Neural progenitor cell (in vitro differentiated cells): ENCODE measurements around the gene UNG. TPM values are rescaled to one million over a fixed set of nuclear protein-coding genes. Genes with fewer than 3 reads are reported as not detected.

Experiments used
- DNase-seq: peaks from one replicate; pipeline ENCODE4 v3.0.0-alpha.2; 2016; ENCODE audit warnings: low spot score
- H2AFZ ChIP-seq: fragments of 200-600 bp; sonication (generic); replicated peaks from 2 replicates; pipeline ENCODE4 v1.6.1; 2016; ENCODE audit warnings: antibody characterized with exemption
- H3F3A ChIP-seq: fragments of 200-600 bp; sonication (generic); 2 replicates; pipeline ENCODE4 v1.6.1; 2016; ENCODE audit warnings: antibody characterized with exemption, low read depth
- H3K27ac ChIP-seq: fragments of 200-600 bp; sonication (generic); 2 replicates; pipeline ENCODE4 v1.5.1; 2016; ENCODE audit warnings: mild to moderate bottlenecking
- H3K27me3 ChIP-seq: fragments of 200-600 bp; sonication (generic); 2 replicates; pipeline ENCODE4 v1.6.1; 2016; ENCODE audit warnings: mild to moderate bottlenecking, moderate library complexity
- H3K36me3 ChIP-seq: fragments of 200-600 bp; sonication (generic); 2 replicates; pipeline ENCODE4 v1.5.1; 2016
- H3K4me1 ChIP-seq: fragments of 200-600 bp; sonication (generic); 2 replicates; pipeline ENCODE4 v1.6.1; 2016; ENCODE audit warnings: mixed run types
- H3K4me2 ChIP-seq: fragments of 200-600 bp; sonication (generic); 2 replicates; pipeline ENCODE4 v1.6.1; 2016
- H3K4me3 ChIP-seq: fragments of 200-600 bp; sonication (generic); 2 replicates; pipeline ENCODE4 v1.5.1; 2016
- H3K79me2 ChIP-seq: fragments of 200-600 bp; sonication (generic); 2 replicates; pipeline ENCODE4 v1.6.1; 2016; ENCODE audit warnings: low read depth
- H3K9ac ChIP-seq: fragments of 200-600 bp; sonication (generic); 2 replicates; pipeline ENCODE4 v1.6.1; 2016
- H3K9me3 ChIP-seq: fragments of 200-600 bp; sonication (generic); 2 replicates; pipeline ENCODE4 v1.5.1; 2016; ENCODE audit warnings: low read depth
- H4K20me1 ChIP-seq: fragments of 200-600 bp; sonication (generic); 2 replicates; pipeline ENCODE4 v1.6.1; 2016; ENCODE audit warnings: low read depth
- H3K27ac Mint-ChIP-seq: 3 replicates; pipeline ENCODE4 v1.8.0; 2021; ENCODE audit warnings: mixed read lengths
- H3K27me3 Mint-ChIP-seq: 2 replicates; pipeline ENCODE4 v1.8.0; 2022; ENCODE audit warnings: low read depth, mild to moderate bottlenecking, inconsistent platforms, moderate library complexity, mixed read lengths; ENCODE audit not compliant: insufficient read depth
- H3K36me3 Mint-ChIP-seq: 3 replicates; pipeline ENCODE4 v1.8.0; 2021; ENCODE audit warnings: mixed read lengths
- H3K4me1 Mint-ChIP-seq: 3 replicates; pipeline ENCODE4 v1.8.0; 2021; ENCODE audit warnings: mixed read lengths
- H3K4me3 Mint-ChIP-seq: 3 replicates; pipeline ENCODE4 v1.8.0; 2021; ENCODE audit warnings: mild to moderate bottlenecking, moderate library complexity, mixed read lengths
- H3K9me3 Mint-ChIP-seq: 3 replicates; pipeline ENCODE4 v1.8.0; 2020; ENCODE audit warnings: mixed read lengths
- CTCF ChIP-seq: fragments of 200-600 bp; sonication (generic); IDR thresholded peaks from 2 replicates; pipeline ENCODE4 v1.5.1; 2017; ENCODE audit warnings: antibody characterized with exemption, mild to moderate bottlenecking
- EZH2 ChIP-seq: fragments of 200-600 bp; sonication (generic); IDR thresholded peaks from 2 replicates; pipeline ENCODE4 v1.6.1; 2017; ENCODE audit warnings: antibody characterized with exemption, mild to moderate bottlenecking, moderate library complexity
- EZH2phosphoT487 ChIP-seq: fragments of 200-600 bp; sonication (generic); IDR thresholded peaks from 2 replicates; pipeline ENCODE4 v1.6.1; 2017; ENCODE audit warnings: antibody characterized with exemption
- total RNA-seq: library from RNA; depleted of rRNA; stranded (reverse); fragments of >200 nt; gene quantifications from 2 replicates; pipeline ENCODE4 v1.2.3, GENCODE V29; 2015; ENCODE audit warnings: low replicate concordance

Gene UNG
- total RNA-seq, 1 donor from 2014 or later = 71.0 TPM

GRCh38 chr12:109110988-109111495 lies 13.6 kb downstream of the UNG start:
- Mint-ChIP-seq H3K4me1 (peaks cover 46% of the 10 kb centered on the region), H3K36me3 (peaks cover 15% of the 10 kb centered on the region), H3K27ac (peak overlapping the region; percentile 97), H3K4me3 (peak overlapping the region; percentile 65), H3K9me3 (no peaks in the 10 kb centered on the region), H3K27me3 (peaks cover 2% of the 10 kb centered on the region)
- Histone ChIP-seq H3K27me3 (no peaks in the 10 kb centered on the region), H3K4me2 (peak overlapping the region; percentile 62), H3K4me3 (peak overlapping the region; percentile 33), H3K36me3 (no peaks in the 10 kb centered on the region), H3K9ac (no peak overlapping the region), H3K4me1 (peaks cover 23% of the 10 kb centered on the region), H3K79me2 (no peaks in the 10 kb centered on the region), H3K27ac (peak overlapping the region; percentile 3), H4K20me1 (no peaks in the 10 kb centered on the region), H3F3A (peaks cover 43% of the 10 kb centered on the region), H3K9me3 (no peaks in the 10 kb centered on the region), H2AFZ (peak overlapping the region; percentile 60)
- TF ChIP-seq CTCF (no peak), EZH2phosphoT487 (no peak), EZH2 (no peak)
- DNase-seq = peak; percentile 95

DNA sequence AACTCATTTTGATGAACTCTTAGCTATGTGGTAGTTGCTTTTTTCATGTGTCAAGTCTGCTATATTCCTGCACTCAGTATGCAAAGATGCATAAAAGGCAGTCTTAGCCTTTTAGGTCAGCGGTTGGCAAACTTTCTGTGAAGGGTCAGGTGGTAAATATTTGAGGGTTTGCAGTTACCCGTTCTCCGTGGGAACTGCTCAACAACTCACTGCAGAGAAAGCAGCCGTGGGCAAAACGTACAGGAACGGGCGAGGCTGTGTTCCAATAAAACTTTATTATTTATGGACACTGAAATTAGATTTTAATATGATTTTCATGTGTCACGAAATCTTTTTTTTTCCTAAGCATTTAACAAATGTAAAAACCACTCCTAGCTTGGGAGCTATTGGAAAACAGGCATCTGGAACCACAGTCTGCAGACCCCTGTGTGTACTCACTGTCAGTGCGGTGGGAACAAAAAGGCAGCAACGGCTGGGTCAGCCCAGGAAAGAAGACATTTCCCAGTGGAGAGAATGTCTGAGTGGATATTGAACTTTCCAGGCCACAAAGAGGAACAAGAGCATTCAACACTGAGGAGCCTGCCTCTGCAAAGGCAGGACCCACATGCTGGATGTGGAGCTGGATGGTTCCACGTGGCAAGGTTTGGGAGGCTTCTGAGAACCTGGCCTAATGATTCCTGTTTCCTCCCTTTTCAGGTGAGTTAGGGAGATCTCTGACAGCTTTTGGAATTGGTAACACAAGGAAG lies 15.5 kb downstream of the UNG start:
- TF ChIP-seq EZH2phosphoT487 = no peak
- TF ChIP-seq EZH2 = no peak
- TF ChIP-seq CTCF = no peak
- peaks cover 11% of the 10 kb centered on the region for H3K36me3 Mint-ChIP-seq

DNA sequence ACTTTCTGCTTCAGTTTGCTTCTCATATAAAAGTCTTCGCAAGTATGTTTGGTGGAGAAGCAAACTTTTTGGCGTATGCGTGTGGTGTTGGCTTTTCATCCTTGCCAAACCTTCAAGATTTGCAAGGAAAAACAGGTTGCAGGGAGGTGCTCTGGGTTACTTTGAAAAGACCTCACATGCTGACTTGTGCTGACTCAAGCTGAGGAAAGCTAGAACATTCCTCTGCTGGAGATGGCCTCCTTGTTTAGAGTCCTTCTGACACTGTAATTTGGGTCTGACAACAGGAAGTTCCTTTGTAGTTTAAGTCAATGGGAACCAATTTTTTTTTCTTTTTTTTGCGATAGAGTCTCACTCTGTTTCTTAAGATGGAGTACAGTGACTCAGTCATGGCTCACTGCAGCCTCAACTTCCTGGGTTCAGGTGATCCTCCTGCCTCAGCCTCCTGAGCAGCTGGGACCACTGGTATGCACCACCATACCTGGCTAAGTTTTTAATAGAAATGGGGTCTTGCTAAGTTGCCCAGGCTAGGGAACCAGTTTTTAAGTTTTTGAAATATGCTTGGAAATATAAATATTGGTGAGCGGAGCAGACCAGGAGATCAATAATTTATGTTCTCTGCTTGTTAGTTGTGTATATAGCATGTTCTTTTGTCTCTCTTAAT lies 16.4 kb downstream of the UNG start:
- Histone ChIP-seq H3K36me3 (no peaks in the 10 kb centered on the region), H3K4me1 (peaks cover 28% of the 10 kb centered on the region), H3K27ac (no peak overlapping the region), H3K4me2 (no peak overlapping the region), H3K27me3 (no peaks in the 10 kb centered on the region), H2AFZ (no peak overlapping the region), H3K9ac (no peak overlapping the region), H4K20me1 (no peaks in the 10 kb centered on the region), H3K9me3 (no peaks in the 10 kb centered on the region), H3K4me3 (no peak overlapping the region), H3F3A (peaks cover 34% of the 10 kb centered on the region), H3K79me2 (no peaks in the 10 kb centered on the region)
- Mint-ChIP-seq H3K27me3 (peaks cover 2% of the 10 kb centered on the region), H3K4me1 (peaks cover 53% of the 10 kb centered on the region), H3K36me3 (peaks cover 9% of the 10 kb centered on the region), H3K4me3 (no peak overlapping the region), H3K27ac (no peak overlapping the region), H3K9me3 (no peaks in the 10 kb centered on the region)
- TF ChIP-seq CTCF (no peak), EZH2phosphoT487 (no peak), EZH2 (no peak)
- no peak for DNase-seq

More for the DNA sequence above, 15.5 kb downstream of the UNG start:
- no peak for DNase-seq
- H3K9me3 ChIP-seq = no peaks in the 10 kb centered on the region
- H3K4me1 ChIP-seq = peaks cover 28% of the 10 kb centered on the region
- H3K9me3 Mint-ChIP-seq = no peaks in the 10 kb centered on the region
- H3K79me2 ChIP-seq = no peaks in the 10 kb centered on the region
- H3K36me3 ChIP-seq = no peaks in the 10 kb centered on the region
- H2AFZ ChIP-seq = no peak overlapping the region
- peak overlapping the region; percentile 15 for H3K4me3 Mint-ChIP-seq
- H3F3A ChIP-seq = peaks cover 42% of the 10 kb centered on the region
- no peak overlapping the region for H3K4me2 ChIP-seq
- H4K20me1 ChIP-seq = no peaks in the 10 kb centered on the region
- H3K9ac ChIP-seq = no peak overlapping the region
- H3K27ac Mint-ChIP-seq = no peak overlapping the region
- no peaks in the 10 kb centered on the region for H3K27me3 ChIP-seq
- H3K4me3 ChIP-seq = no peak overlapping the region
- H3K27me3 Mint-ChIP-seq = peaks cover 2% of the 10 kb centered on the region
- no peak overlapping the region for H3K27ac ChIP-seq
- H3K4me1 Mint-ChIP-seq = peaks cover 53% of the 10 kb centered on the region
